ENCODE results near the gene RALGAPA2. TPM values are rescaled to one million over a fixed set of nuclear protein-coding genes. Genes with fewer than 3 reads are reported as not detected.

Gene RALGAPA2
- polyA plus RNA-seq, 1 donor, result 33.1 TPM

DNA sequence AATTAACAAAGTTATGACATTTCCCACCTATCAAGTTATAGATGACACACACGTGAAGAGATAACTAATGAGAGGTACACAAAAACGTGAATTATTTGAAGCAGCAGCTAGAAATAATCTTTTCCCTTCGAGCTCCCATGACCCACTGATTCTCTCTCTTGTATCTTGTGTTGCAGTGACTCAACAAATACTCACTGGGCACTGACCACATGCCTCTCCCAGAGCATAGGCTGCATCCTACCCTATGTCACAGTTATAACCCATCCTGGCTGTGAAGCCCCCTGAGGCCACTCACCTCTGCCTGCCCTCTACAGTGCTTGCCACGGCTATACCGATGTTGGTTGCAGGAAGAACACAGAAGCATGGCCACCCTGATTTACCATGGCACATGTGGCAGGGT is 252.7 kb downstream of the RALGAPA2 start:
- H3K27ac ChIP-seq (ENCODE audit: low read length), result no peak overlapping the region
- H3K4me3 ChIP-seq (ENCODE audit: low read length), result no peak overlapping the region
- H3K4me1 ChIP-seq (ENCODE audit: control insufficient read depth, insufficient read depth, low read length), result no peaks in the 10 kb centered on the region
- no peaks in the 10 kb centered on the region for H3K9me3 ChIP-seq (ENCODE audit: control insufficient read depth, low read depth, low read length)
- H3K27me3 ChIP-seq (ENCODE audit: control insufficient read depth, insufficient read depth, low read length), result no peaks in the 10 kb centered on the region
- WGBS (ENCODE audit: insufficient coverage, low lambda C conversion rate), result no CpG with 5 or more reads among the region's 5 CpGs
- H3K36me3 ChIP-seq (ENCODE audit: control insufficient read depth, insufficient read depth, low read length), result peaks cover 16% of the 10 kb centered on the region
- no peak for DNase-seq

DNA sequence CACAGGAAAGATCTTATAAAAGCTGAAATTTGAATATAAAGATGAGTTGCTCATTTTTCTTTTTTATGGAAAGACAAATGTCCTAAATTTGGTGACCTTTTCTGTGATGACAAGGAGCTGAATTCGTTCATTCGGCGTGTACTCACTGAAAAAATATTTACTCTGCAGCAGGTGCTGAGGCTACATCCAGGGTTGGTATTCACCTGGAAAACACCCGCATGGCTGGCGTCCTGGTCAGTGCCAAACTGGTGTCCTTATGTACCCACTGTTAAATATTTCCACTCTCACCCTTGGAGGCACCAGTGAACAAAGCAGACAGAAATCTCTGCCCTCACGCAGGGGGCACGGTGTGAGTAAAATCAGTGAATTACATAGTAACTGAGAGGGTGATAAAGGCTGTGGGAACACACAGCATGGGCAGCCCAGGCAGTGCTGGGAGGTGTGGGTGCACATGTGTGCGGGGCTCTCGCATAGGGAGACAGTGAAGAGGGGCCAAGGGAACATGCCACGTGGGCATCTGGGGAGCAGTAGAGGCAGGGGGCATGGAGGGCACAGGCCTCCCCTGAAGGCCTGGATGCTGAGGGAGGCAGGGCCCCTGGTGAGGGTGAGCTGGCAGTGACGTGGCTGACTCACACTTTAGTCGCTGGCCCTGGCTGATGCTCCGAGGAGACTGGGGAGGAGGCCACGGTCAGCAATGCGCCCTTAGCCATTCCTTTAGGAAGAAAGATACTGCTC is 254.9 kb downstream of the RALGAPA2 start:
- H3K27ac ChIP-seq (ENCODE audit: low read length), result no peak overlapping the region
- H3K4me3 ChIP-seq (ENCODE audit: low read length), result no peak overlapping the region
- no peaks in the 10 kb centered on the region for H3K9me3 ChIP-seq (ENCODE audit: control insufficient read depth, low read depth, low read length)
- WGBS (ENCODE audit: insufficient coverage, low lambda C conversion rate), result no CpG with 5 or more reads among the region's 15 CpGs
- peaks cover 17% of the 10 kb centered on the region for H3K36me3 ChIP-seq (ENCODE audit: control insufficient read depth, insufficient read depth, low read length)
- no peak for DNase-seq
- H3K27me3 ChIP-seq (ENCODE audit: control insufficient read depth, insufficient read depth, low read length), result no peaks in the 10 kb centered on the region
- H3K4me1 ChIP-seq (ENCODE audit: control insufficient read depth, insufficient read depth, low read length), result no peaks in the 10 kb centered on the region

DNA sequence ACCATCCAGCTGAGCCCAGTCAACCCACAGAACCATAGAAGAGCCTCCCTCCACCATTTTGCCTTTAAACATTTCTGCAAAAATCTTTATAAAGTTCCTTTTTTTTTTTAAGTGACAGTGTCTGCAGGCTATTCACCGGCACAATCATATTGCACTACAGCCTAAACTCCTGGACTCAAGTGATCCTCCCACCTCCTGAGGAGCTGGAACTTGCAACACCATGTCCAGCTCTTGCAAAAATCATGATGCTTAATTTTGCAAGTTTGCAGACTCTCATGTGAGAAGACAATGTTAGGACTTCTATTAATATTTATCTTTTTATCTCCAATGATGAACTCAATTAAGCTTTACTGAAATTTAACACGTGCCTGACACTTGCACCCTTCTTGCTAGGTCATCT is 255.7 kb downstream of the RALGAPA2 start:
- H3K9me3 ChIP-seq (ENCODE audit: control insufficient read depth, low read depth, low read length), result no peaks in the 10 kb centered on the region
- no peaks in the 10 kb centered on the region for H3K27me3 ChIP-seq (ENCODE audit: control insufficient read depth, insufficient read depth, low read length)
- no peak overlapping the region for H3K27ac ChIP-seq (ENCODE audit: low read length)
- H3K4me1 ChIP-seq (ENCODE audit: control insufficient read depth, insufficient read depth, low read length), result no peaks in the 10 kb centered on the region
- H3K4me3 ChIP-seq (ENCODE audit: low read length), result no peak overlapping the region
- no peak for DNase-seq
- peaks cover 17% of the 10 kb centered on the region for H3K36me3 ChIP-seq (ENCODE audit: control insufficient read depth, insufficient read depth, low read length)
- no CpG with 5 or more reads among the region's 2 CpGs for WGBS (ENCODE audit: insufficient coverage, low lambda C conversion rate)

DNA sequence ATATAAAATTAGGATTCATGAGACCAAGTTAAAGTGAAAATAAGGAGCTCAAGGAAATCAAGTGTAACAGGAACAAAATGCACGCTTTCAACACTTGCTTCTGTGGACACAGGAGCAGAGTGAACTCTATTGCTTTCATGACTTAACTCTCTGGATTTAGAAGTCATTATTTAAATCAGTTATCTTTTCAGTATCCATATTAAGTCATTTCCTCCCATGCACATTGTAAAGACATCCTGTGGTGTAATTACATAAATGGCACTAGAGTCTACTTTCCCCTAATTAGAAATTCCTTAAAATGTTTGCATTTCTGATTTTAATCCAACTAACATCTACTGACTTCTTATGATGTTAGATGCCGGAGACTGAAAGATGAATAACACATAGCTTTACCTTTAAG is 256.5 kb downstream of the RALGAPA2 start:
- Histone ChIP-seq H3K36me3 (ENCODE audit: control insufficient read depth, insufficient read depth, low read length) (peaks cover 17% of the 10 kb centered on the region), H3K4me3 (ENCODE audit: low read length) (no peak overlapping the region), H3K27ac (ENCODE audit: low read length) (no peak overlapping the region), H3K27me3 (ENCODE audit: control insufficient read depth, insufficient read depth, low read length) (no peaks in the 10 kb centered on the region), H3K4me1 (ENCODE audit: control insufficient read depth, insufficient read depth, low read length) (no peaks in the 10 kb centered on the region), H3K9me3 (ENCODE audit: control insufficient read depth, low read depth, low read length) (no peaks in the 10 kb centered on the region)
- no peak for DNase-seq
- WGBS (ENCODE audit: insufficient coverage, low lambda C conversion rate), result no CpG with 5 or more reads among the region's 2 CpGs

DNA sequence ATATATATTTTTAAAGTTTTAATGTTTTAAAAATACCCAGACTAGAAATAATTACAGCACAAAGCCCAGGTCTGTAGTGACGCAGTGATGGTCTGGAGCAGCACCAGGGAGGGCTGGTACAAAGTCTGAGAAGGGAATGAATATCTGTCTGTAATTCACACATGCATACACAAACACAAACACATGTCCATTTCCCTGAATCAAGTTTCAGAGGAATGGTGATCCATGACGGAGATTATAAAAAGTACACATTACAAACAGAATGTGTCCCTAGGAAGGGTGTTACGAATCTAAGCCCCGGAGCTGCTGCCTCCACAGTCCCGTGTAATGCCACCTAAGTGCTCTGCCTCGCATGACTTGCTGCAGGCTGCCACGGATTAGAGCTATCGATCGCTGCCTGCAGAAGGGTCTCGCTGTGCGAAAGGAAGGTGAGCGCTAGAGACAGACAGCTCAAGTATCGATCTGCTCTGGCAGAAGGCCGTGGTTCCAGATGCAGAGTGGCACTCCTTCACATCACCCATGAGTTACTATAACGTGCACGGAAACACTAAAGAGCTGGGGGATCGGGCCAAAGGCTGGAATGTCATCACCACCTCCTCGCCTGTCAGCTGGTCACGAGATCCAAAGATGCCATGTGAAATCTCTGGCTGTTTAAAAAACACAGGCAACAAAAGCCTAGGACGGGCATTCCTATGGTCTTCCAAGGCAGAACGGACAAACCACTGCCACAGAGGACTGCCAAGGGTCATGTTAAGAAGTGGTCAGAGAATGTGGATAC is 257.4 kb downstream of the RALGAPA2 start:
- peaks cover 17% of the 10 kb centered on the region for H3K36me3 ChIP-seq (ENCODE audit: control insufficient read depth, insufficient read depth, low read length)
- 100% methylated on average over 1 of the region's 21 CpGs for WGBS (ENCODE audit: insufficient coverage, low lambda C conversion rate)

DNA sequence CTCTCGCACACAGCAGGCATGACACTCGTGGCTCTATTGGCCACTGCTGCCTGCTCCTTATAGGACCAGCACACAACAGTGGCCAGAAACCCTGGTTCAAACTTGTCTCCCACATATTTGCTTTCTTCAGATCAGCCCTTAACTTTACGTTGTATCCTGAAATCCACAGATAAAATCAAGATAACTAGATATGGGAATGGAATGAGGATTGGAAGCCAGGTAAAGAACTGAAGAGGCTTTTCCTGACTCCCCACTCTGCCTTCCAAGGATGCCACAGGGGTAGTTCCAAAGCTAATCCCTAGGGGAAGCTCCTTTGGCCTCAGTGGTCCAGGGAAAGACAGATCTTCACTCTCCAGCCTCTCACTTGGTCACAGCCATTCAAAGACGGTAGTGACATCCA is 258.1 kb downstream of the RALGAPA2 start:
- Histone ChIP-seq H3K4me3 (ENCODE audit: low read length) (no peak overlapping the region), H3K36me3 (ENCODE audit: control insufficient read depth, insufficient read depth, low read length) (peaks cover 17% of the 10 kb centered on the region), H3K27me3 (ENCODE audit: control insufficient read depth, insufficient read depth, low read length) (no peaks in the 10 kb centered on the region), H3K4me1 (ENCODE audit: control insufficient read depth, insufficient read depth, low read length) (no peaks in the 10 kb centered on the region), H3K27ac (ENCODE audit: low read length) (no peak overlapping the region), H3K9me3 (ENCODE audit: control insufficient read depth, low read depth, low read length) (no peaks in the 10 kb centered on the region)
- no CpG with 5 or more reads among the region's 4 CpGs for WGBS (ENCODE audit: insufficient coverage, low lambda C conversion rate)
- no peak for DNase-seq

More for the DNA sequence above, 257.4 kb downstream of the RALGAPA2 start:
- DNase-seq, result no peak
- Histone ChIP-seq H3K27me3 (ENCODE audit: control insufficient read depth, insufficient read depth, low read length) (no peaks in the 10 kb centered on the region), H3K9me3 (ENCODE audit: control insufficient read depth, low read depth, low read length) (no peaks in the 10 kb centered on the region), H3K27ac (ENCODE audit: low read length) (no peak overlapping the region), H3K4me3 (ENCODE audit: low read length) (no peak overlapping the region), H3K4me1 (ENCODE audit: control insufficient read depth, insufficient read depth, low read length) (no peaks in the 10 kb centered on the region)

DNA sequence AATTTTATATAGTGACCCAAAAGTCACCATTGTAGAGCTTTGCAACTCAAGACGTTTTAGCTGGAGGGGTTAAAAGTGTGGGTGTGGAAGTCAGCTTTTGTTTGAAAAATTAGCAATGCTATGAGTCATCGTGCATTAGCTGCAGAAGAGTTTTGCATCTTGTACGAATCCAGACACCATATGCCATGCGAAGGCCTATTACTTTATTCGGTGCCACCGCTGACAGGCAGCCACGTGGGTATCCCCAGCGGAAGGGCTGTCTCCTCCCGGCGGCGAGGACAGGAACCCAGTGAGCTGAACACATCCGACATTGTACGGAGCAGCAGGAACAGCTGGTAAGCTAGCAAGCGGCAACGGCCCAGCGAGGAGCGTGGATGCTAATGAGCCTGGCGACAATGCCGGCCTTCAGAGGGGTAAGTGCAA is 260.2 kb downstream of the RALGAPA2 start:
- Histone ChIP-seq H3K4me3 (ENCODE audit: low read length) (no peak overlapping the region), H3K9me3 (ENCODE audit: control insufficient read depth, low read depth, low read length) (no peaks in the 10 kb centered on the region), H3K36me3 (ENCODE audit: control insufficient read depth, insufficient read depth, low read length) (peaks cover 14% of the 10 kb centered on the region), H3K27me3 (ENCODE audit: control insufficient read depth, insufficient read depth, low read length) (no peaks in the 10 kb centered on the region), H3K27ac (ENCODE audit: low read length) (no peak overlapping the region), H3K4me1 (ENCODE audit: control insufficient read depth, insufficient read depth, low read length) (no peaks in the 10 kb centered on the region)
- 60% methylated on average over 2 of the region's 19 CpGs for WGBS (ENCODE audit: insufficient coverage, low lambda C conversion rate)
- DNase-seq, result peak; percentile 18 to 30

DNA sequence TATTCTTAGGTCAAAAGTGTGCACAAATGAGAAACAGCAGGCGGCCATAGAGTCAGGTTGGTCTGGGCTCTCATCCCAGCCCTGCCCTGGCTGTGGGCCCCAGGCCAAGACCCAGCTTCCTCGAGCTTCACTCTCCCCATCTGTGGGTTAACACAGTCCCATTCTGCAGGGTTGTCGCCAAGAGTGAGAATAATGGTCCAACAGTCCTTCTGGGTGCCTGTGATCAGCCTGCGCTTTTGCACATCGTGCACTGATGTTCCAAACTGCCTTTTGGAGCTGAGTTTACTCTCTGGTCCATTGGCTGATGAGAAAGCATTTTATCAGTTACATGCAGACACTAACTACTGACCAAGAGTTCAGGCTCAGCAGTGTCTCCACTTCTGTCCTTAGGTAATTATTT is 261.9 kb downstream of the RALGAPA2 start:
- H3K4me1 ChIP-seq (ENCODE audit: control insufficient read depth, insufficient read depth, low read length), result no peaks in the 10 kb centered on the region
- no peak for DNase-seq
- no peaks in the 10 kb centered on the region for H3K9me3 ChIP-seq (ENCODE audit: control insufficient read depth, low read depth, low read length)
- no CpG with 5 or more reads among the region's 5 CpGs for WGBS (ENCODE audit: insufficient coverage, low lambda C conversion rate)
- H3K27ac ChIP-seq (ENCODE audit: low read length), result no peak overlapping the region
- H3K4me3 ChIP-seq (ENCODE audit: low read length), result no peak overlapping the region
- peaks cover 11% of the 10 kb centered on the region for H3K36me3 ChIP-seq (ENCODE audit: control insufficient read depth, insufficient read depth, low read length)
- H3K27me3 ChIP-seq (ENCODE audit: control insufficient read depth, insufficient read depth, low read length), result no peaks in the 10 kb centered on the region

DNA sequence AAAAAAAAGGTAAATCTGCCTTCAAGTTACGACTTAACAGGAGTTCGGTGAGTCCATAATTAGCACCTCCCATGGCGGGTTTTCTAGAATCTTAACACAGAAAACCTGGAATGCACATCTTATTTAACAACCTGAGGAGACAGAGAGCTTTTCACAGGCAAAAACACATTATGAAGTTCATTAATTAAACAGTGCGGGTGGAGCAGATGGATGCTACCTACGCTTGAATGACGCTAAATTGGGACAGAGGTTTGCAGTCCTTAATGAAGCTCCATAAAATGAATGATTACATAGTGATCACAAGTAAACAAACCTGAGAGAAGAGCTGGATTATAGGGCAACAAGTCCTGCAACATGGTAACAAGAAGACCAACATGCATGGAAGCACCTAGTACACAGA is 263.6 kb downstream of the RALGAPA2 start:
- Histone ChIP-seq H3K27ac (ENCODE audit: low read length) (no peak overlapping the region), H3K9me3 (ENCODE audit: control insufficient read depth, low read depth, low read length) (no peaks in the 10 kb centered on the region), H3K4me3 (ENCODE audit: low read length) (no peak overlapping the region), H3K4me1 (ENCODE audit: control insufficient read depth, insufficient read depth, low read length) (no peaks in the 10 kb centered on the region), H3K27me3 (ENCODE audit: control insufficient read depth, insufficient read depth, low read length) (no peaks in the 10 kb centered on the region), H3K36me3 (ENCODE audit: control insufficient read depth, insufficient read depth, low read length) (peaks cover 8% of the 10 kb centered on the region)
- WGBS (ENCODE audit: insufficient coverage, low lambda C conversion rate), result 100% methylated on average over 1 of the region's 6 CpGs
- DNase-seq, result no peak

DNA sequence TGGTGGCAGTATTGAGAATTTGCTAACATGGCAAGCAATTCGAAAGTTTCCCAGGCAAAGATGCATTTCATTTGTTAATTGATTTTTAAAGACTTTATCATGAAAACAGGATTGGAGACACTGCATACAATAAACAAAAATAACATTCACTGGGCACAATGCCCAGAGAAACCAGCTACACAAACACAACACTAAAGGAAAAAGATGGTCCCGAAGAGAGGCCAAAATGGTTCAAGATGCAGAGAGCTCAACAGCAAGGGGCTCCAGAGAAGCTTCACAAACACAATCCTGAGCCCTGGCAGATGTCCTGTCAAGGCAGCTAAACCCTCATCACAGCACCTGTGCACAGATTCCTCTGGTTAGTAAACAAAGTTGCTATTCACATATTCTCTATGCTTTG is 265.2 kb downstream of the RALGAPA2 start:
- no peaks in the 10 kb centered on the region for H3K4me1 ChIP-seq (ENCODE audit: control insufficient read depth, insufficient read depth, low read length)
- no CpG with 5 or more reads among the region's 2 CpGs for WGBS (ENCODE audit: insufficient coverage, low lambda C conversion rate)
- no peaks in the 10 kb centered on the region for H3K9me3 ChIP-seq (ENCODE audit: control insufficient read depth, low read depth, low read length)
- H3K4me3 ChIP-seq (ENCODE audit: low read length), result no peak overlapping the region
- no peak overlapping the region for H3K27ac ChIP-seq (ENCODE audit: low read length)
- no peak for DNase-seq
- H3K36me3 ChIP-seq (ENCODE audit: control insufficient read depth, insufficient read depth, low read length), result peaks cover 10% of the 10 kb centered on the region
- no peaks in the 10 kb centered on the region for H3K27me3 ChIP-seq (ENCODE audit: control insufficient read depth, insufficient read depth, low read length)
